ENCODE results near the gene KSR1.

The KSR1 gene

GRCh38 chr17:27457360-27457715 lies 1.1 kb downstream of the KSR1 start:
- Histone ChIP-seq H2BK15ac (replicated peaks; ENCODE audit: low read depth) (no peak overlapping the region), H3K79me1 (ENCODE audit: low read length) (peaks cover 18% of the 10 kb centered on the region), H3K79me2 (ENCODE audit: control insufficient read depth, insufficient read depth, low read length) (peaks cover 43% of the 10 kb centered on the region), H4K5ac (ENCODE audit: low read length) (no peak overlapping the region), H3K27me3 (ENCODE audit: insufficient read depth, low read length, poor library complexity) (no peaks in the 10 kb centered on the region), H3K56ac (ENCODE audit: low read length) (peak overlapping the region; percentile 94), H2AK5ac (ENCODE audit: low read length) (no peak overlapping the region), H4K8ac (ENCODE audit: low read depth, low read length) (no peak overlapping the region), H3K9ac (ENCODE audit: low read length) (peak overlapping the region; percentile 90), H3K18ac (ENCODE audit: low read length) (peak overlapping the region; percentile 3), H2BK5ac (ENCODE audit: low read length) (no peak overlapping the region), H3K4ac (ENCODE audit: low read depth, low read length) (peak overlapping the region; percentile 72), H3K4me3 (ENCODE audit: low read length) (peak overlapping the region; percentile 73), H3K23ac (ENCODE audit: low read length) (no peak overlapping the region), H2BK120ac (ENCODE audit: low read depth, low read length) (no peak overlapping the region), H3K4me2 (ENCODE audit: low read length) (peak overlapping the region; percentile 80), H3K27ac (ENCODE audit: low read depth, low read length) (no peak overlapping the region), H3K4me1 (ENCODE audit: control insufficient read depth, low read depth, low read length) (peaks cover 15% of the 10 kb centered on the region), H3K36me3 (ENCODE audit: control insufficient read depth, insufficient read depth, low read length) (no peaks in the 10 kb centered on the region)
- DNase-seq: no peak
- no CpG with 5 or more reads among the region's 8 CpGs for WGBS (ENCODE audit: extremely low coverage, insufficient coverage, low lambda C conversion rate)

DNA sequence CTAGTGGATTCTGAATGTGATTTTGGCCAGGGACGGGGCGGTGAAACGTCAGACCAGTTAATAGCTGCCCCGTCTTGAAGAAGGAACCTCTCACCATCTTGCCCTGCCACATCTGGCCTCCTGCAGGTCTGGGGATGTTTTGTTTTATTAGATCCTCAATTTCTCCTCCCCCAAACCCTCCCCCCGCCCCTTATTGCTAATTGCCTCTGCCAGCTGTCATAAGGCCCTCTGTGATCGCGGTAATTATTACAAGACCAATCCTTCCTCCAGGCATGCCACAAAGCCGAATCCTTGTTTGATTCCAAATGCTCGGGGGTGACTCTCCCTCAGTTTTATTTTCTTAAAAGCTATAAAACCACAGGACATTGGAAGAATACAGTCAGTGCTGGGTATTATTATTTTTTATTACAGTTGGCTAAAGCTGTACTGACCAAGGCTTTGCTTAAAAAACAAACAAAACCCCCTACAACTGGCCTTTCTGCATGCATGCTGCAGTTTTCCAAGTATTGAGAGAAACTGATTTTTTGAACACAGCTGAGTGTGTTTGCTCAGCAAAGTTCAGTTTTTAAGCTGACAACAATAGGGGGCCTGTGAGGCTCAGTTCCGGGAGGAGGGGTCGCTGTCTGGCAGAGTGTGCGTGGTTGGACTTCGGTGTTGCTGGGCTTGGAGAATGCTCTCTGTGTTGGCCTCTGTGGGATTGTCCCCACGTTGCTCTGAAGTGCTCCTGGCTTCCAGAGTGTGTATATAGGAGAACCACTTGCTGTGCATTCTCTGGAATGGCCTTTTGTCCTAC lies 1.7 kb downstream of the KSR1 start:
- Histone ChIP-seq H3K27me3 (ENCODE audit: insufficient read depth, low read length, poor library complexity) (no peaks in the 10 kb centered on the region), H3K79me1 (ENCODE audit: low read length) (peaks cover 18% of the 10 kb centered on the region), H4K8ac (ENCODE audit: low read depth, low read length) (no peak overlapping the region), H3K4me1 (ENCODE audit: control insufficient read depth, low read depth, low read length) (peaks cover 15% of the 10 kb centered on the region), H3K4me2 (ENCODE audit: low read length) (peak overlapping the region; percentile 80), H2BK5ac (ENCODE audit: low read length) (peak overlapping the region; percentile 69), H3K4ac (ENCODE audit: low read depth, low read length) (no peak overlapping the region), H3K9ac (ENCODE audit: low read length) (peak overlapping the region; percentile 90), H3K27ac (ENCODE audit: low read depth, low read length) (peak overlapping the region; percentile 18), H2BK120ac (ENCODE audit: low read depth, low read length) (no peak overlapping the region), H3K4me3 (ENCODE audit: low read length) (peak overlapping the region; percentile 73), H3K56ac (ENCODE audit: low read length) (peak overlapping the region; percentile 94), H4K5ac (ENCODE audit: low read length) (no peak overlapping the region), H2BK15ac (replicated peaks; ENCODE audit: low read depth) (no peak overlapping the region), H2AK5ac (ENCODE audit: low read length) (peak overlapping the region; percentile 71), H3K23ac (ENCODE audit: low read length) (no peak overlapping the region), H3K79me2 (ENCODE audit: control insufficient read depth, insufficient read depth, low read length) (peaks cover 47% of the 10 kb centered on the region), H3K36me3 (ENCODE audit: control insufficient read depth, insufficient read depth, low read length) (no peaks in the 10 kb centered on the region), H3K18ac (ENCODE audit: low read length) (peak overlapping the region; percentile 1)
- no CpG with 5 or more reads among the region's 14 CpGs for WGBS (ENCODE audit: extremely low coverage, insufficient coverage, low lambda C conversion rate)
- DNase-seq: peak; percentile 62

GRCh38 chr17:27458524-27458908 lies 2.3 kb downstream of the KSR1 start:
- DNase-seq: peak; percentile 92

GRCh38 chr17:27459433-27459832 lies 3.2 kb downstream of the KSR1 start:
- H3K27me3 ChIP-seq (ENCODE audit: insufficient read depth, low read length, poor library complexity): no peaks in the 10 kb centered on the region
- H3K36me3 ChIP-seq (ENCODE audit: control insufficient read depth, insufficient read depth, low read length): no peaks in the 10 kb centered on the region
- H3K9ac ChIP-seq (ENCODE audit: low read length): peak overlapping the region; percentile 27
- no peak overlapping the region for H4K8ac ChIP-seq (ENCODE audit: low read depth, low read length)
- H2BK15ac ChIP-seq (replicated peaks; ENCODE audit: low read depth): no peak overlapping the region
- peak overlapping the region; percentile 16 for H2BK120ac ChIP-seq (ENCODE audit: low read depth, low read length)
- no peak overlapping the region for H3K27ac ChIP-seq (ENCODE audit: low read depth, low read length)
- no peak overlapping the region for H4K5ac ChIP-seq (ENCODE audit: low read length)
- H3K79me2 ChIP-seq (ENCODE audit: control insufficient read depth, insufficient read depth, low read length): peaks cover 61% of the 10 kb centered on the region
- DNase-seq: no peak
- no peak overlapping the region for H2BK5ac ChIP-seq (ENCODE audit: low read length)
- no CpG with 5 or more reads among the region's 7 CpGs for WGBS (ENCODE audit: extremely low coverage, insufficient coverage, low lambda C conversion rate)
- no peak overlapping the region for H3K4ac ChIP-seq (ENCODE audit: low read depth, low read length)
- peaks cover 21% of the 10 kb centered on the region for H3K79me1 ChIP-seq (ENCODE audit: low read length)
- H2AK5ac ChIP-seq (ENCODE audit: low read length): peak overlapping the region; percentile 50
- H3K4me2 ChIP-seq (ENCODE audit: low read length): no peak overlapping the region
- H3K4me1 ChIP-seq (ENCODE audit: control insufficient read depth, low read depth, low read length): peaks cover 17% of the 10 kb centered on the region
- no peak overlapping the region for H3K23ac ChIP-seq (ENCODE audit: low read length)
- H3K18ac ChIP-seq (ENCODE audit: low read length): peak overlapping the region; percentile 16
- no peak overlapping the region for H3K4me3 ChIP-seq (ENCODE audit: low read length)
- H3K56ac ChIP-seq (ENCODE audit: low read length): peak overlapping the region; percentile 58

More at GRCh38 chr17:27458524-27458908, 2.3 kb downstream of the KSR1 start:
- H2BK120ac ChIP-seq (ENCODE audit: low read depth, low read length): no peak overlapping the region
- H3K4me3 ChIP-seq (ENCODE audit: low read length): no peak overlapping the region
- no peak overlapping the region for H4K5ac ChIP-seq (ENCODE audit: low read length)
- peak overlapping the region; percentile 80 for H3K4me2 ChIP-seq (ENCODE audit: low read length)
- peak overlapping the region; percentile 1 for H3K18ac ChIP-seq (ENCODE audit: low read length)
- peak overlapping the region; percentile 90 for H3K9ac ChIP-seq (ENCODE audit: low read length)
- H4K8ac ChIP-seq (ENCODE audit: low read depth, low read length): no peak overlapping the region
- H2BK5ac ChIP-seq (ENCODE audit: low read length): peak overlapping the region; percentile 69
- H3K4ac ChIP-seq (ENCODE audit: low read depth, low read length): no peak overlapping the region
- H3K23ac ChIP-seq (ENCODE audit: low read length): no peak overlapping the region
- peaks cover 18% of the 10 kb centered on the region for H3K79me1 ChIP-seq (ENCODE audit: low read length)
- peak overlapping the region; percentile 18 for H3K27ac ChIP-seq (ENCODE audit: low read depth, low read length)
- H3K56ac ChIP-seq (ENCODE audit: low read length): peak overlapping the region; percentile 83
- H3K36me3 ChIP-seq (ENCODE audit: control insufficient read depth, insufficient read depth, low read length): no peaks in the 10 kb centered on the region
- H2BK15ac ChIP-seq (replicated peaks; ENCODE audit: low read depth): no peak overlapping the region
- peaks cover 16% of the 10 kb centered on the region for H3K4me1 ChIP-seq (ENCODE audit: control insufficient read depth, low read depth, low read length)
- H3K27me3 ChIP-seq (ENCODE audit: insufficient read depth, low read length, poor library complexity): no peaks in the 10 kb centered on the region
- WGBS (ENCODE audit: extremely low coverage, insufficient coverage, low lambda C conversion rate): no CpG with 5 or more reads among the region's 6 CpGs
- H2AK5ac ChIP-seq (ENCODE audit: low read length): peak overlapping the region; percentile 71
- H3K79me2 ChIP-seq (ENCODE audit: control insufficient read depth, insufficient read depth, low read length): peaks cover 53% of the 10 kb centered on the region

DNA sequence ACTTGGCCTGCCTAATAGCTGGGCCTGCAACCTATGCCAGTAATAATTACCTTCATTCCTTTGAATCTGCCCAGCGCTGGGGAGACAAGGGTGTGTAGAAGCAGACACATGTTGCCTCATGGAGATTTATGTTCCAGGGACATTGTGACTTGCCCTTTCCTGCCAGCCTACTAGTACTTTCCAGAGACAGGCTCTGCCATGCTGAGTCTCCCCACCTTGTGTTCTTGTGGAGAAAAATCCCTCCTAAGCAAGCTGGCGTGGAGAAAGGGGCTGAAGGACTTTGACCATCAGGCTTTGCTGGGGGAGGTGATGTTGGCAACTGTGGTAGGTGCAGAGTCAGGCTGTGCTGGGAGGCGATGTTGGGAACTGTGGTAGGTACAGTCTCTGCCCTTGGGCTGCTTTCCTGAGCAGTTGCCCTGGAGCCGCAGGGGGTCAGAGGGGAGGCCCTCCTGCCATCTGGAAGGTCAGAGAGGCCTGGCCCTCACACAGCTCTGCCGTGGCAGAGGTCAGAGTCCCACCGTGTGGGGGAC lies 4.0 kb downstream of the KSR1 start:
- Histone ChIP-seq H4K8ac (ENCODE audit: low read depth, low read length) (no peak overlapping the region), H3K27ac (ENCODE audit: low read depth, low read length) (no peak overlapping the region), H3K4me3 (ENCODE audit: low read length) (no peak overlapping the region), H3K23ac (ENCODE audit: low read length) (peak overlapping the region; percentile 3), H2BK5ac (ENCODE audit: low read length) (no peak overlapping the region), H3K79me1 (ENCODE audit: low read length) (peaks cover 21% of the 10 kb centered on the region), H3K4ac (ENCODE audit: low read depth, low read length) (no peak overlapping the region), H3K4me1 (ENCODE audit: control insufficient read depth, low read depth, low read length) (peaks cover 17% of the 10 kb centered on the region), H3K79me2 (ENCODE audit: control insufficient read depth, insufficient read depth, low read length) (peaks cover 66% of the 10 kb centered on the region), H3K56ac (ENCODE audit: low read length) (peak overlapping the region; percentile 29), H2BK120ac (ENCODE audit: low read depth, low read length) (no peak overlapping the region), H3K27me3 (ENCODE audit: insufficient read depth, low read length, poor library complexity) (no peaks in the 10 kb centered on the region), H3K36me3 (ENCODE audit: control insufficient read depth, insufficient read depth, low read length) (no peaks in the 10 kb centered on the region), H2AK5ac (ENCODE audit: low read length) (peak overlapping the region; percentile 15), H2BK15ac (replicated peaks; ENCODE audit: low read depth) (no peak overlapping the region), H3K4me2 (ENCODE audit: low read length) (no peak overlapping the region), H3K9ac (ENCODE audit: low read length) (peak overlapping the region; percentile 12), H4K5ac (ENCODE audit: low read length) (no peak overlapping the region), H3K18ac (ENCODE audit: low read length) (no peak overlapping the region)
- WGBS (ENCODE audit: extremely low coverage, insufficient coverage, low lambda C conversion rate): no CpG with 5 or more reads among the region's 6 CpGs
- no peak for DNase-seq
